ENCODE measurements around the gene FIGNL2. TPM values are rescaled to one million over a fixed set of nuclear protein-coding genes. Genes with fewer than 3 reads are reported as not detected.

FIGNL2 gene
- total and polyA plus RNA-seq, 2 of the 4 experiments (the other 2 are of a cell fraction), result under 0.01 to 0.12 TPM

DNA sequence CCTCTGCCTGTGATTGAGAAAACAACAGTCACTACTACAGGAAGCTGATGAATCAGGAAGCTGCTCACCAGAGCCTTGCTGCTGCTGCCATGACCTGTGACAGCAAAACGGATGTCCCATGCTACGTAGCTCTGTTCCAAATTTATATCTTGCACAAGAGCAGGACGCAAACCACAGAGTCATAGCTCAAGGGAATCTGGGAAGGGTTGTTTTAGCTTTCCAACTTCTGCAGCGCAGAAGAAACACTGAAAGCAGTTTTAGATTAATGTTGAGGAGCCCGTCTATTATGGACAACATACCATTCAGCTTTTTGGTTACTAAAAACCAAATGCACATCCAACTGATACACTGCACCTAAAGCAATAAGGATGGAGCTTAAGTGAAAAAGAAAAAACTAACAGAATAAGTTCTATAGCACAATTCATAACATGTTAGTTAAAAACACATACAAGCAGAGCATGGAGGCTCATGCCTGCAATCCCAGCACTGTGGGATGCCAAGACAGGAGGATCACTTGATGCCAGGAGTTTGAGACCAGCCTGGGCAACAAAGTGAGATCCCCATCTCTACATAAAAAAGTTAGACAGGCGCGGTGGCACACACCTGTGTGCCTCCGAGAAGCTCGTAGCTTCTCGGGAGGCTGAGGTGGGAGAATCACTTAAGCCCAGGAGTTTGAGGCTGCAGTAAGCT, 37.6 kb upstream of the FIGNL2 start:
- ChIA-PET POLR2A (ENCODE audit: unreplicated experiment) (interaction anchor here (0.6 to 0.7 kb wide), 2 partner anchors 196 to 1091 kb away, joined by 3 to 5 read pairs; no protein-coding TSS in a partner anchor), CTCF (interaction anchor here (0.8 to 2.4 kb wide), 5 partner anchors 8 to 465 kb away, joined by 3 to 12 read pairs (median 4); no protein-coding TSS in a partner anchor)
- Histone ChIP-seq H2BK120ac (ENCODE audit: low read depth, low read length) (peak overlapping the region; percentile 61), H3K18ac (ENCODE audit: low read depth, low read length) (peak overlapping the region; percentile 58), H3K4me3 (ENCODE audit: insufficient read depth, low read depth, low read length) (no peak overlapping the region), H4K5ac (ENCODE audit: low read depth, low read length) (peak overlapping the region; percentile 0), H2BK15ac (ENCODE audit: low read depth, low read length) (peak overlapping the region; percentile 61; the same call in 2 of the 3 replicates), H3K27me3 (ENCODE audit: control insufficient read depth, insufficient read depth, low read length) (no peaks in the 10 kb centered on the region), H2AK9ac (replicated peaks; ENCODE audit: low read depth, low read length, poor library complexity) (peak overlapping the region; percentile 37), H3K27ac (ENCODE audit: insufficient read depth, low read length) (peak overlapping the region; percentile 61), H3K4ac (ENCODE audit: low read depth, low read length) (peak overlapping the region; percentile 68), H4K20me1 (ENCODE audit: insufficient read depth, low read length) (no peaks in the 10 kb centered on the region), H3K23ac (ENCODE audit: low read depth, low read length) (peak overlapping the region; percentile 2; the same call in 1 of the 2 replicates), H3K9me3 (ENCODE audit: control insufficient read depth, insufficient read depth, low read length) (no peaks in the 10 kb centered on the region), H4K91ac (ENCODE audit: insufficient read depth, low read depth, low read length) (peak overlapping the region; percentile 7; the same call in 1 of the 2 replicates), H4K8ac (ENCODE audit: low read depth in 2 of 2, low read length in 2 of 2) (peak overlapping the region; percentile 35 to 70), H3K9me1 (ENCODE audit: insufficient read depth, low read length) (peaks cover 2% of the 10 kb centered on the region; the same call in 1 of the 2 replicates), H2AFZ (replicated peaks; ENCODE audit: low read length, poor library complexity) (peak overlapping the region; percentile 77), H3K14ac (replicated peaks; ENCODE audit: low read depth, low read length) (peak overlapping the region; percentile 41), H3K4me1 (ENCODE audit: control insufficient read depth, insufficient read depth, low read length) (peaks cover 6% of the 10 kb centered on the region), H3K36me3 (ENCODE audit: control insufficient read depth, insufficient read depth, low read length) (no peaks in the 10 kb centered on the region), H3K79me1 (ENCODE audit: low read depth in 1 of 2, low read length in 2 of 2) (no peaks in the 10 kb centered on the region), H3K4me2 (ENCODE audit: low read depth, low read length) (peak overlapping the region; percentile 50), H3K56ac (ENCODE audit: extremely low read depth, insufficient read depth, low read length) (peak overlapping the region; percentile 0; the same call in 1 of the 2 replicates), H2AK5ac (ENCODE audit: low read depth, low read length) (peak overlapping the region; percentile 87; the same call in 1 of the 2 replicates), H3K9ac (ENCODE audit: low read depth, low read length) (no peak overlapping the region; the same call in 1 of the 2 replicates), H2BK20ac (ENCODE audit: low read depth, low read length) (peak overlapping the region; percentile 38; the same call in 1 of the 2 replicates), H2BK5ac (ENCODE audit: low read depth, low read length, poor library complexity, severe bottlenecking) (peak overlapping the region; percentile 76)
- no TSS peak for BruUV-seq (replicated peaks)
- WGBS, 2 experiments (ENCODE audit: extremely low coverage in 2 of 2, insufficient read length in 1 of 2), result 0% methylated on average over 3 of the region's 10 CpGs; no CpG with 5 or more reads in 1 of the 2 experiments
- intact Hi-C loops (cut with micrococcal nuclease), result no loop called here
- DNase-seq (peak; percentile 99), ATAC-seq (ENCODE audit: low read depth) (peak; percentile 93)
- in situ Hi-C loops (cut with MboI; ENCODE audit: low sequenced_read_pairs), result no loop called here
- dilution Hi-C loops (cut with HindIII; ENCODE audit: low sequenced_read_pairs, unreplicated experiment), result no loop called here
- TF ChIP-seq MXI1 (IDR thresholded peaks at IDR 0.05; ENCODE audit: borderline replicate concordance, low read depth, low read length) (no peak), CEBPB (IDR thresholded peaks at IDR 0.05; ENCODE audit: low read depth, low read length) (peak; percentile 99), RCOR1 (IDR thresholded peaks at IDR 0.05; ENCODE audit: insufficient replicate concordance, low read length) (no peak), POLR2A (IDR thresholded peaks at IDR 0.05; ENCODE audit: low read depth, low read length) (no peak), RAD21 (IDR thresholded peaks at IDR 0.05; ENCODE audit: low read length) (no peak), FOS (IDR thresholded peaks at IDR 0.05; ENCODE audit: low read depth, low read length) (peak; percentile 58), BHLHE40 (IDR thresholded peaks at IDR 0.05; ENCODE audit: low read depth, low read length) (peak; percentile 61; the same call in 1 of the 2 replicates), CHD1 (IDR thresholded peaks at IDR 0.05; ENCODE audit: low read depth, low read length) (no peak), USF2 (IDR thresholded peaks at IDR 0.05; ENCODE audit: low read depth, low read length) (peak; percentile 95; the same call in 1 of the 2 replicates), NFE2L2 (IDR thresholded peaks at IDR 0.05; ENCODE audit: low read depth, low read length) (0 out of 2 replicates have a peak, but pooled peaks have one; percentile 29), SMC3 (IDR thresholded peaks at IDR 0.05; ENCODE audit: low read depth, low read length) (no peak), MAZ (IDR thresholded peaks at IDR 0.05; ENCODE audit: borderline replicate concordance, low read depth, low read length) (no peak), RFX5 (IDR thresholded peaks at IDR 0.05; ENCODE audit: low read depth, low read length) (no peak)
- TF ChIP-seq, protein P1, sequence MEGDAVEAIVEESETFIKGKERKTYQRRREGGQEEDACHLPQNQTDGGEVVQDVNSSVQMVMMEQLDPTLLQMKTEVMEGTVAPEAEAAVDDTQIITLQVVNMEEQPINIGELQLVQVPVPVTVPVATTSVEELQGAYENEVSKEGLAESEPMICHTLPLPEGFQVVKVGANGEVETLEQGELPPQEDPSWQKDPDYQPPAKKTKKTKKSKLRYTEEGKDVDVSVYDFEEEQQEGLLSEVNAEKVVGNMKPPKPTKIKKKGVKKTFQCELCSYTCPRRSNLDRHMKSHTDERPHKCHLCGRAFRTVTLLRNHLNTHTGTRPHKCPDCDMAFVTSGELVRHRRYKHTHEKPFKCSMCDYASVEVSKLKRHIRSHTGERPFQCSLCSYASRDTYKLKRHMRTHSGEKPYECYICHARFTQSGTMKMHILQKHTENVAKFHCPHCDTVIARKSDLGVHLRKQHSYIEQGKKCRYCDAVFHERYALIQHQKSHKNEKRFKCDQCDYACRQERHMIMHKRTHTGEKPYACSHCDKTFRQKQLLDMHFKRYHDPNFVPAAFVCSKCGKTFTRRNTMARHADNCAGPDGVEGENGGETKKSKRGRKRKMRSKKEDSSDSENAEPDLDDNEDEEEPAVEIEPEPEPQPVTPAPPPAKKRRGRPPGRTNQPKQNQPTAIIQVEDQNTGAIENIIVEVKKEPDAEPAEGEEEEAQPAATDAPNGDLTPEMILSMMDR (conservative IDR thresholded peaks at IDR 0.05; ENCODE audit: low read depth, low read length), result no peak

Measured in IMR-90 (cell line).